HEK293 (cell line): ENCODE results near the gene KYAT1.

Experiments used
- CTCF ChIA-PET: fragments of 350-600 bp; formaldehyde crosslinking; extraction: SDS; loops from one replicate; lab custom pipeline; 2021; ENCODE audit warnings: antibody characterized with exemption; lab: Yijun Ruan, JAX
- POLR2A ChIA-PET: fragments of 300-600 bp; formaldehyde crosslinking; extraction: SDS; loops from one replicate; lab custom pipeline; 2020; ENCODE audit warnings: antibody characterized with exemption, inconsistent platforms; lab: Yijun Ruan, JAX
- H3K27ac ChIP-seq: fragments of 200-500 bp; sonication (Bioruptor generic); 2 replicates; pipeline ENCODE4 v1.5.1; 2014; ENCODE audit warnings: low read depth, low read length, control low read depth, inconsistent platforms; ENCODE audit errors: extremely low read depth
- H3K36me3 ChIP-seq, 2 experiments: fragments of 200-500 bp in 1 of 2; sonication (Bioruptor generic) in 1 of 2; 1 replicate in 1 of 2; 2 replicates in 1 of 2; pipeline ENCODE4 v1.5.1; 2014 to 2017; ENCODE audit warnings: inconsistent platforms in 2 of 2, low read length in 2 of 2; ENCODE audit not compliant: control insufficient read depth in 2 of 2, insufficient read depth in 1 of 2
- H3K4me1 ChIP-seq: fragments of 200-500 bp; sonication (Bioruptor generic); 2 replicates; pipeline ENCODE4 v1.5.1; 2014; ENCODE audit warnings: mild to moderate bottlenecking, low read length, inconsistent platforms; ENCODE audit not compliant: control insufficient read depth, insufficient read depth
- H3K4me3 ChIP-seq: 2 replicates; pipeline ENCODE4 v1.5.1; 2011; ENCODE audit warnings: low read depth, mild to moderate bottlenecking, control low read depth, low read length, moderate library complexity
- H3K9me3 ChIP-seq: fragments of 200-500 bp; sonication (Bioruptor generic); 2 replicates; pipeline ENCODE4 v1.5.1; 2014; ENCODE audit warnings: low read depth, low read length, inconsistent platforms; ENCODE audit not compliant: control insufficient read depth, insufficient read depth
- ATF2 ChIP-seq: fragments of 450-650 bp; formaldehyde crosslinking; IDR thresholded peaks from 2 replicates; pipeline ENCODE4 v1.5.1; 2016; ENCODE audit warnings: missing biosample characterization, missing genetic modification characterization, low read depth
- GLI4 ChIP-seq: fragments of 450-650 bp; formaldehyde crosslinking; IDR thresholded peaks from 2 replicates; pipeline ENCODE4 v1.5.1; 2016; ENCODE audit warnings: missing biosample characterization, missing genetic modification characterization
- HOXD13 ChIP-seq: sonication (generic); formaldehyde crosslinking; IDR thresholded peaks from 2 replicates; pipeline ENCODE4 v1.8.0; 2022; ENCODE audit warnings: missing genetic modification reagents, borderline replicate concordance
- MYNN ChIP-seq: fragments of 450-650 bp; formaldehyde crosslinking; IDR thresholded peaks from 2 replicates; pipeline ENCODE4 v1.5.1; 2016; ENCODE audit warnings: missing biosample characterization, missing genetic modification characterization, borderline replicate concordance
- SCRT2 ChIP-seq: fragments of 450-650 bp; formaldehyde crosslinking; IDR thresholded peaks from 2 replicates; pipeline ENCODE4 v1.5.1; 2016; ENCODE audit warnings: missing biosample characterization, missing genetic modification characterization
- SP2 ChIP-seq: fragments of 450-650 bp; formaldehyde crosslinking; IDR thresholded peaks from 2 replicates; pipeline ENCODE4 v1.5.1; 2016; ENCODE audit warnings: missing biosample characterization, missing genetic modification characterization
- ZBTB8A ChIP-seq: fragments of 450-650 bp; formaldehyde crosslinking; IDR thresholded peaks from 2 replicates; pipeline ENCODE4 v1.5.1; 2016; ENCODE audit warnings: missing biosample characterization, missing genetic modification characterization
- ZNF404 ChIP-seq: fragments of 450-650 bp; formaldehyde crosslinking; IDR thresholded peaks from 2 replicates; pipeline ENCODE4 v1.5.1; 2017; ENCODE audit warnings: missing biosample characterization, missing genetic modification characterization
- ZNF416 ChIP-seq: fragments of 450-650 bp; formaldehyde crosslinking; IDR thresholded peaks from 2 replicates; pipeline ENCODE4 v1.5.1; 2016; ENCODE audit warnings: missing biosample characterization, missing genetic modification characterization
- ZNF426 ChIP-seq: fragments of 450-650 bp; formaldehyde crosslinking; IDR thresholded peaks from 2 replicates; pipeline ENCODE4 v1.5.1; 2017; ENCODE audit warnings: missing biosample characterization, missing genetic modification characterization, mild to moderate bottlenecking, inconsistent platforms, moderate library complexity
- ZNF501 ChIP-seq: fragments of 450-650 bp; formaldehyde crosslinking; IDR thresholded peaks from 2 replicates; pipeline ENCODE4 v1.5.1; 2016; ENCODE audit warnings: missing biosample characterization, missing genetic modification characterization
- ZNF548 ChIP-seq: fragments of 450-650 bp; formaldehyde crosslinking; IDR thresholded peaks from 2 replicates; pipeline ENCODE4 v1.5.1; 2016; ENCODE audit warnings: missing biosample characterization, missing genetic modification characterization
- ZNF645 ChIP-seq: fragments of 450-650 bp; formaldehyde crosslinking; IDR thresholded peaks from 2 replicates; pipeline ENCODE4; 2016; ENCODE audit warnings: missing biosample characterization, missing genetic modification characterization
- ZNF701 ChIP-seq: fragments of 450-650 bp; formaldehyde crosslinking; IDR thresholded peaks from 2 replicates; pipeline ENCODE4 v1.5.1; 2016; ENCODE audit warnings: missing biosample characterization, missing genetic modification characterization
- ZNF791 ChIP-seq: fragments of 450-650 bp; formaldehyde crosslinking; IDR thresholded peaks from 2 replicates; pipeline ENCODE4 v1.5.1; 2016; ENCODE audit warnings: missing biosample characterization, missing genetic modification characterization
- TF ChIP-seq, protein P1 (sequence below): fragments of 450-650 bp; formaldehyde crosslinking; IDR thresholded peaks from 2 replicates; pipeline ENCODE4 v1.5.1; 2016; ENCODE audit warnings: missing biosample characterization, missing genetic modification characterization
- TF ChIP-seq, protein P2 (sequence below): fragments of 450-650 bp; formaldehyde crosslinking; IDR thresholded peaks from 2 replicates; pipeline ENCODE4 v1.5.1; 2016; ENCODE audit warnings: missing biosample characterization, missing genetic modification characterization
- TF ChIP-seq, protein P3 (sequence below): fragments of 450-650 bp; formaldehyde crosslinking; IDR thresholded peaks from 2 replicates; pipeline ENCODE4 v1.5.1; 2017; ENCODE audit warnings: missing biosample characterization, missing genetic modification characterization

Gene KYAT1

DNA sequence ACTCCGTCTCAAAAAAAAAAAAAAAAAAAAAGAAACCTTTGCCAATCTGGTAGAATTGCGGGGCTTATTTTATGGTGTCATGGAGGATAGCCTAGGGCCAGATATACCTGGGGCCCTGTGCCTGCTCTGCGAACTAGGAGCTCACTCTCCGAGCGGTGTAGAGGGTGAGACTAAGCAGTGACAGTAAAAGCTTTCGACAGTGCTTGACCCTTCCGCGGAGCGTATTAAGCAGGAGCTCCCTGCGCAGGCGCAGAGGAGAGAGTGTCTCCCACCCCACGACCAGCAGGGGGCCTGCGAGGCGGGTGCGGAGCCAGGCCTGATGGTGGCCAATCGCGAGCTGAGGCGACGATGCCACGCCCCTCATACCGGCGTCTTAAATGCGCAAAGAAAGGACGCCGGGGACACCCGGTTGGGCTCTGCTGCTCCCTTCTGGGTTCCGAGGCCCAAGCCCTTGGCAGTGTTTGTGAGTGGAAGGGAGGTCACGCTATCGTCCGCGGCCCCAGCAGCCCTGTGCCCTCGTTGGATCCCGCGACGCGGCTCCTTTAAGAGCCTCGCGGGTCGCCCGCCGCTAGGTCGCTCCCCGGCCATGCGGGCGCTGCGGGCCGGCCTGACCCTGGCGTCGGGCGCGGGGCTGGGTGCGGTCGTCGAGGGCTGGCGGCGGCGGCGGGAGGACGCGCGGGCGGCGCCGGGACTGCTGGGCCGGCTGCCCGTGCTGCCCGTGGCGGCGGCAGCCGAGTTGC, 63.5 kb downstream of the KYAT1 start, which contains the start of gene ENDOG (continued):
- TF ChIP-seq ZNF426 (tag by site-specific recombination), result no peak
- TF ChIP-seq HOXD13 (CRISPR knock-in tag), result no peak
- TF ChIP-seq MYNN (tag by site-specific recombination), result no peak
- peak; percentile 80 for TF ChIP-seq SP2 (tag by site-specific recombination)
- TF ChIP-seq ATF2, result no peak
- 0 out of 2 replicates have a peak, but pooled peaks have one; percentile 36 for TF ChIP-seq ZNF501 (tag by site-specific recombination)
- no peak for TF ChIP-seq ZNF404 (tag by site-specific recombination)
- TF ChIP-seq, protein P1, sequence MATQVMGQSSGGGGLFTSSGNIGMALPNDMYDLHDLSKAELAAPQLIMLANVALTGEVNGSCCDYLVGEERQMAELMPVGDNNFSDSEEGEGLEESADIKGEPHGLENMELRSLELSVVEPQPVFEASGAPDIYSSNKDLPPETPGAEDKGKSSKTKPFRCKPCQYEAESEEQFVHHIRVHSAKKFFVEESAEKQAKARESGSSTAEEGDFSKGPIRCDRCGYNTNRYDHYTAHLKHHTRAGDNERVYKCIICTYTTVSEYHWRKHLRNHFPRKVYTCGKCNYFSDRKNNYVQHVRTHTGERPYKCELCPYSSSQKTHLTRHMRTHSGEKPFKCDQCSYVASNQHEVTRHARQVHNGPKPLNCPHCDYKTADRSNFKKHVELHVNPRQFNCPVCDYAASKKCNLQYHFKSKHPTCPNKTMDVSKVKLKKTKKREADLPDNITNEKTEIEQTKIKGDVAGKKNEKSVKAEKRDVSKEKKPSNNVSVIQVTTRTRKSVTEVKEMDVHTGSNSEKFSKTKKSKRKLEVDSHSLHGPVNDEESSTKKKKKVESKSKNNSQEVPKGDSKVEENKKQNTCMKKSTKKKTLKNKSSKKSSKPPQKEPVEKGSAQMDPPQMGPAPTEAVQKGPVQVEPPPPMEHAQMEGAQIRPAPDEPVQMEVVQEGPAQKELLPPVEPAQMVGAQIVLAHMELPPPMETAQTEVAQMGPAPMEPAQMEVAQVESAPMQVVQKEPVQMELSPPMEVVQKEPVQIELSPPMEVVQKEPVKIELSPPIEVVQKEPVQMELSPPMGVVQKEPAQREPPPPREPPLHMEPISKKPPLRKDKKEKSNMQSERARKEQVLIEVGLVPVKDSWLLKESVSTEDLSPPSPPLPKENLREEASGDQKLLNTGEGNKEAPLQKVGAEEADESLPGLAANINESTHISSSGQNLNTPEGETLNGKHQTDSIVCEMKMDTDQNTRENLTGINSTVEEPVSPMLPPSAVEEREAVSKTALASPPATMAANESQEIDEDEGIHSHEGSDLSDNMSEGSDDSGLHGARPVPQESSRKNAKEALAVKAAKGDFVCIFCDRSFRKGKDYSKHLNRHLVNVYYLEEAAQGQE (tag by site-specific recombination), result no peak

DNA sequence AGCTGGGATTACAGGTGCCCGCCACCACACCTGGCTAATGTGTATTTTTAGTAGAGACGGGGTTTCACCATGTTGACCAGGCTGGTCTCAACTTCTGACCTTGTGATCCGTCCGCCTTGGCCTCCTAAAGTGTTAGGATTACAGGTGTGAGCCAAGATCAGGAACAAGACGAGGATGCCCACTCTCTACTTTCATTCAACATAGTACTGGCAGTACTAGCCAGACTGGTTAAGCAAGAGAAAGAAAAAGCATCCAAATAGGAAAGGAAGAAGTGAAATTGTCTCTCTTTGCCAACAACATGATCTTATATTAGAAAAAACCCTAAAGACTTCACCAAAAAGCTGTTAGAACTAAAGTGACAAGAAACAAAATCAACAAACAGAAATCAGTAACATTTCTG, 70.9 kb downstream of the KYAT1 start:
- CTCF ChIA-PET, result interaction anchor here (0.6 to 1.7 kb wide), 6 partner anchors 7 to 411 kb away, joined by 3 to 7 read pairs (median 4); partner anchors contain the start of genes ENDOG and TBC1D13
- H3K4me1 ChIP-seq, result no peaks in the 10 kb centered on the region
- peaks cover 0 to 35% of the 10 kb centered on the region in 2 experiments; a peak in 2 of 3 replicates for H3K36me3 ChIP-seq
- TF ChIP-seq, protein P2, sequence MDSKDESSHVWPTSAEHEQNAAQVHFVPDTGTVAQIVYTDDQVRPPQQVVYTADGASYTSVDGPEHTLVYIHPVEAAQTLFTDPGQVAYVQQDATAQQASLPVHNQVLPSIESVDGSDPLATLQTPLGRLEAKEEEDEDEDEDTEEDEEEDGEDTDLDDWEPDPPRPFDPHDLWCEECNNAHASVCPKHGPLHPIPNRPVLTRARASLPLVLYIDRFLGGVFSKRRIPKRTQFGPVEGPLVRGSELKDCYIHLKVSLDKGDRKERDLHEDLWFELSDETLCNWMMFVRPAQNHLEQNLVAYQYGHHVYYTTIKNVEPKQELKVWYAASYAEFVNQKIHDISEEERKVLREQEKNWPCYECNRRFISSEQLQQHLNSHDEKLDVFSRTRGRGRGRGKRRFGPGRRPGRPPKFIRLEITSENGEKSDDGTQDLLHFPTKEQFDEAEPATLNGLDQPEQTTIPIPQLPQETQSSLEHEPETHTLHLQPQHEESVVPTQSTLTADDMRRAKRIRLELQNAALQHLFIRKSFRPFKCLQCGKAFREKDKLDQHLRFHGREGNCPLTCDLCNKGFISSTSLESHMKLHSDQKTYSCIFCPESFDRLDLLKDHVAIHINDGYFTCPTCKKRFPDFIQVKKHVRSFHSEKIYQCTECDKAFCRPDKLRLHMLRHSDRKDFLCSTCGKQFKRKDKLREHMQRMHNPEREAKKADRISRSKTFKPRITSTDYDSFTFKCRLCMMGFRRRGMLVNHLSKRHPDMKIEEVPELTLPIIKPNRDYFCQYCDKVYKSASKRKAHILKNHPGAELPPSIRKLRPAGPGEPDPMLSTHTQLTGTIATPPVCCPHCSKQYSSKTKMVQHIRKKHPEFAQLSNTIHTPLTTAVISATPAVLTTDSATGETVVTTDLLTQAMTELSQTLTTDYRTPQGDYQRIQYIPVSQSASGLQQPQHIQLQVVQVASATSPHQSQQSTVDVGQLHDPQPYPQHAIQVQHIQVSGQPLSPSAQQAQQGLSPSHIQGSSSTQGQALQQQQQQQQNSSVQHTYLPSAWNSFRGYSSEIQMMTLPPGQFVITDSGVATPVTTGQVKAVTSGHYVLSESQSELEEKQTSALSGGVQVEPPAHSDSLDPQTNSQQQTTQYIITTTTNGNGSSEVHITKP (tag by site-specific recombination), result no peak
- TF ChIP-seq ZNF701 (tag by site-specific recombination) (no peak), ZNF645 (tag by site-specific recombination) (no peak), ZNF416 (no peak), SCRT2 (no peak), ZNF548 (tag by site-specific recombination) (no peak), ZNF791 (no peak), ZBTB8A (tag by site-specific recombination) (no peak), GLI4 (tag by site-specific recombination) (no peak)
- TF ChIP-seq, protein P3, sequence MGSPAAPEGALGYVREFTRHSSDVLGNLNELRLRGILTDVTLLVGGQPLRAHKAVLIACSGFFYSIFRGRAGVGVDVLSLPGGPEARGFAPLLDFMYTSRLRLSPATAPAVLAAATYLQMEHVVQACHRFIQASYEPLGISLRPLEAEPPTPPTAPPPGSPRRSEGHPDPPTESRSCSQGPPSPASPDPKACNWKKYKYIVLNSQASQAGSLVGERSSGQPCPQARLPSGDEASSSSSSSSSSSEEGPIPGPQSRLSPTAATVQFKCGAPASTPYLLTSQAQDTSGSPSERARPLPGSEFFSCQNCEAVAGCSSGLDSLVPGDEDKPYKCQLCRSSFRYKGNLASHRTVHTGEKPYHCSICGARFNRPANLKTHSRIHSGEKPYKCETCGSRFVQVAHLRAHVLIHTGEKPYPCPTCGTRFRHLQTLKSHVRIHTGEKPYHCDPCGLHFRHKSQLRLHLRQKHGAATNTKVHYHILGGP, result no peak
- no peak overlapping the region for H3K27ac ChIP-seq
- no peak overlapping the region for H3K4me3 ChIP-seq
- H3K9me3 ChIP-seq, result no peaks in the 10 kb centered on the region
- POLR2A ChIA-PET, result no interaction called here
